OCI-LY1 (cell line): ENCODE results near the gene ARHGAP10.

Experiments
- H2AFZ ChIP-seq: fragments of 200-600 bp; sonication (generic), shearing (Covaris generic); 2 replicates; pipeline ENCODE4 v1.6.0; 2014; ENCODE audit warnings: antibody characterized with exemption, mild to moderate bottlenecking, low read length
- H3F3A ChIP-seq: fragments of 200-600 bp; sonication (generic), shearing (Covaris generic); 2 replicates; pipeline ENCODE4 v1.6.0; 2014; ENCODE audit warnings: mild to moderate bottlenecking, antibody characterized with exemption, low read length, moderate library complexity; ENCODE audit not compliant: insufficient read depth
- H3K27ac ChIP-seq: fragments of 200-600 bp; sonication (generic); 2 replicates; pipeline ENCODE4 v1.5.1; 2014; ENCODE audit warnings: low read length, mixed run types, mild to moderate bottlenecking, low read depth; ENCODE audit not compliant: poor library complexity, severe bottlenecking
- H3K27me3 ChIP-seq: fragments of 200-600 bp; sonication (generic); 2 replicates; pipeline ENCODE4 v1.6.0; 2014; ENCODE audit warnings: antibody characterized with exemption, mild to moderate bottlenecking, low read length, moderate library complexity; ENCODE audit not compliant: insufficient read depth
- H3K36me3 ChIP-seq: fragments of 200-600 bp; sonication (generic); 2 replicates; pipeline ENCODE4 v1.6.1; 2014; ENCODE audit warnings: mild to moderate bottlenecking, antibody characterized with exemption, low read length, moderate library complexity, mixed read lengths; ENCODE audit not compliant: insufficient read depth
- H3K4me1 ChIP-seq: fragments of 200-600 bp; sonication (generic); 2 replicates; pipeline ENCODE4 v1.5.1; 2014; ENCODE audit warnings: mild to moderate bottlenecking, low read length, moderate library complexity; ENCODE audit not compliant: insufficient read depth, severe bottlenecking
- H3K4me2 ChIP-seq: fragments of 200-600 bp; sonication (generic), shearing (Covaris generic); 2 replicates; pipeline ENCODE4 v1.6.1; 2014; ENCODE audit warnings: low read length
- H3K4me3 ChIP-seq: fragments of 200-600 bp; sonication (generic); 2 replicates; pipeline ENCODE4 v1.5.1; 2014; ENCODE audit warnings: low read length, low read depth, mild to moderate bottlenecking, mixed read lengths; ENCODE audit not compliant: poor library complexity, severe bottlenecking
- H3K79me2 ChIP-seq: fragments of 200-600 bp; shearing (Covaris generic); 2 replicates; pipeline ENCODE4 v1.6.1; 2016; ENCODE audit warnings: mixed run types, low read length, mixed read lengths; ENCODE audit not compliant: insufficient read depth
- H3K9ac ChIP-seq: fragments of 200-600 bp; sonication (generic), shearing (Covaris generic); 2 replicates; pipeline ENCODE4 v1.6.1; 2014; ENCODE audit warnings: mild to moderate bottlenecking, low read length, mixed read lengths
- H3K9me2 ChIP-seq: fragments of 200-600 bp; sonication (generic), shearing (Covaris generic); 2 replicates; pipeline ENCODE4 v1.6.1; 2014; ENCODE audit warnings: low read depth, mild to moderate bottlenecking, low read length, mixed read lengths
- H3K9me3 ChIP-seq: fragments of 200-600 bp; shearing (Covaris generic); 2 replicates; pipeline ENCODE4 v1.6.1; 2014; ENCODE audit warnings: low read length, mixed read lengths
- H4K20me1 ChIP-seq: fragments of 200-600 bp; sonication (generic), shearing (Covaris generic); 2 replicates; pipeline ENCODE4 v1.6.0; 2016; ENCODE audit warnings: mild to moderate bottlenecking, low read length; ENCODE audit not compliant: insufficient read depth
- EZH2 ChIP-seq: fragments of 200-600 bp; sonication (generic), shearing (Covaris generic); IDR thresholded peaks from 2 replicates; pipeline ENCODE4 v1.8.0; 2017; ENCODE audit warnings: borderline replicate concordance, mixed run types, mild to moderate bottlenecking, antibody characterized with exemption, low read length, moderate library complexity, mixed read lengths
- TF ChIP-seq, protein P1 (sequence below): fragments of 200-600 bp; sonication (generic), shearing (Covaris generic); IDR thresholded peaks from 2 replicates; pipeline ENCODE4 v1.5.1; 2017; ENCODE audit warnings: mild to moderate bottlenecking, antibody characterized with exemption, low read length, moderate library complexity, mixed read lengths

ARHGAP10 gene

DNA sequence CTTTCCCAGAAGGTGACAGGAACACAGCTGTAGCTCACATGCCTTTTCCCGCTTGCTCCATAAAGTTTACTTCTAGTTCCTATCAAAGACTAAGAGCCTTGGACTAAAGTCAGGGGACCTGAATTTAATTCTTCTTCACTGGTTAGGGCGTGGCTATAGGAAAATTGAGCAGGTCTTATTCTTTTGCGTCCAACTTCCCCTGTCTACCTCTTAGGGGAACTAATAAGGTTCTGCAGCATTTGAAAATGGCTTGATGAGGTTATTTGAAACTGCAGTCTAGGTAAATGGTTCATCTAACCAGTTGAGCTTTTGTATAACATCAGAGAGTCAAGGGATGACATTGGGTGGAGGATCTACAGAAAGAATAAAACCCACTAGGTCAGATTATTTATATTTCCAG, 2.6 kb downstream of the ARHGAP10 start:
- H3K79me2 ChIP-seq: no peaks in the 10 kb centered on the region
- H3F3A ChIP-seq: no peaks in the 10 kb centered on the region
- H3K9me2 ChIP-seq: no peaks in the 10 kb centered on the region
- no peak overlapping the region for H3K27ac ChIP-seq
- no peak overlapping the region for H3K4me3 ChIP-seq
- H3K9ac ChIP-seq: no peak overlapping the region
- peaks cover 5% of the 10 kb centered on the region; the same call in 1 of the 2 replicates for H3K27me3 ChIP-seq
- H3K4me2 ChIP-seq: no peak overlapping the region
- H4K20me1 ChIP-seq: no peaks in the 10 kb centered on the region
- H3K4me1 ChIP-seq: no peaks in the 10 kb centered on the region
- H3K9me3 ChIP-seq: no peaks in the 10 kb centered on the region
- TF ChIP-seq, protein P1, sequence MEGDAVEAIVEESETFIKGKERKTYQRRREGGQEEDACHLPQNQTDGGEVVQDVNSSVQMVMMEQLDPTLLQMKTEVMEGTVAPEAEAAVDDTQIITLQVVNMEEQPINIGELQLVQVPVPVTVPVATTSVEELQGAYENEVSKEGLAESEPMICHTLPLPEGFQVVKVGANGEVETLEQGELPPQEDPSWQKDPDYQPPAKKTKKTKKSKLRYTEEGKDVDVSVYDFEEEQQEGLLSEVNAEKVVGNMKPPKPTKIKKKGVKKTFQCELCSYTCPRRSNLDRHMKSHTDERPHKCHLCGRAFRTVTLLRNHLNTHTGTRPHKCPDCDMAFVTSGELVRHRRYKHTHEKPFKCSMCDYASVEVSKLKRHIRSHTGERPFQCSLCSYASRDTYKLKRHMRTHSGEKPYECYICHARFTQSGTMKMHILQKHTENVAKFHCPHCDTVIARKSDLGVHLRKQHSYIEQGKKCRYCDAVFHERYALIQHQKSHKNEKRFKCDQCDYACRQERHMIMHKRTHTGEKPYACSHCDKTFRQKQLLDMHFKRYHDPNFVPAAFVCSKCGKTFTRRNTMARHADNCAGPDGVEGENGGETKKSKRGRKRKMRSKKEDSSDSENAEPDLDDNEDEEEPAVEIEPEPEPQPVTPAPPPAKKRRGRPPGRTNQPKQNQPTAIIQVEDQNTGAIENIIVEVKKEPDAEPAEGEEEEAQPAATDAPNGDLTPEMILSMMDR: no peak
- no peak for TF ChIP-seq EZH2
- no peaks in the 10 kb centered on the region for H3K36me3 ChIP-seq
- H2AFZ ChIP-seq: no peak overlapping the region

DNA sequence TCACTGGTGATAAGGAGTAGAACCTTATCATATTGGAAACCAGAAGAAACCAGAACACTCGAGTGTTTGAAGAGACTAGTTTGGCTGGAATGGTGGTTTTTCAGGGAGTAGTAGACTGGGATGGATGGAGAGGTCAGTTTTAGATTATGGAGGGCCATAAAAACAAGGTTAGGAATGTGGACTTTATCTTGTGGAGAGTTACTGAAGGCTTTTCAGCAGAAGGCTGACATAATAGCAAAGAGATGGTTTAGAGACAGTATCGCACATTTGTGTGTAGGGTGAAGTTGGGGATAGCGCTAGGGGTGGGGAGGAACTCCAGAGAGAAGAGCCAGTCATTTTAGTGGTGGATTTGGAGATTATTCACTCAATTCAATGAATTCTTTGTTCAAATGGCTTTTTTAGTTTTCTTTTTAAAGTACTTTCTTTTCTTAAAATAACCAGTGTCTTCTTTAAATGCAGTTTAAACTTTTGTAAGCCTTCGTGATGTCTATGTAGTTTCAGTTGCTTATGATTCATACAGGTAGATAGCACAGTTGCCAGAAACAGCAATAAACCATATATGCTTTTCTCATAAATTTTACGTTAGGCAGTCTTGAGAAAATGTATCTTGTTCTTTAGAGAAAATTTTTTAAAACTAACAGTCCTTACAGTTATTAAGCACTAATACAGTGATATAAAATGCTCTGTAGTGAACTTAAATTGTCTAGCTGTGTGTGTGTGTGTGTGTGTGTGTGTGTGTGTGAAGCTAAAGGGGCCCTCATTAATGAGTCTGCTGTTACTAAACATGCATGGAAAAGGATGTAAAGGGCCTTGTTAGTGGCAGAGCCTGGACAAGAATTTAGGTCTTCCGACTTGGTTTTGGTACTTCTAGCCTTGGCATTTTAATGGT, 3.8 kb downstream of the ARHGAP10 start:
- Histone ChIP-seq H3K27me3 (peaks cover 5% of the 10 kb centered on the region; the same call in 1 of the 2 replicates), H3K79me2 (no peaks in the 10 kb centered on the region), H4K20me1 (no peaks in the 10 kb centered on the region), H3K27ac (no peak overlapping the region), H3K9ac (no peak overlapping the region), H3K9me3 (no peaks in the 10 kb centered on the region), H3K9me2 (no peaks in the 10 kb centered on the region), H3K36me3 (no peaks in the 10 kb centered on the region), H3K4me1 (no peaks in the 10 kb centered on the region), H3K4me3 (no peak overlapping the region), H3F3A (no peaks in the 10 kb centered on the region), H2AFZ (no peak overlapping the region), H3K4me2 (no peak overlapping the region)
- TF ChIP-seq EZH2: no peak
- TF ChIP-seq, protein P1: no peak

DNA sequence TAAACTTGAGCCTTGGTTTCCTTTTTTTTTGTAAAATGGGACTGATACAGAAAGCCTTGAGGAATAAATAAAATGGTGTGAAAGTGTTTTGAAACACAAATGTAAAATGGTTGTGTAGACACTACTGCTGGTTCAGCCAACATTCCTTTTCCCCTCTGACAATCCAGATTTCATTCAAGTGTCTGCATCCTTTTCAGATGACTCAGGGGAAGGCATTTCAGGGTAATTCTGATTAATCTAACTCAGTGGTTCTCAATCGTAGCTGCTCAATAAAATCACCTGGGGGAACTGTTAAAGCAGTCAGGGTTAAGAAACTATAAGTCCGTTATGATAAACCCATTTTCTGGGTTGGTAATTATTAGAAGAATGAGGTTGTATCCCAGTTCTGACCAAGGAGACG, 4.6 kb downstream of the ARHGAP10 start:
- TF ChIP-seq, protein P1: no peak
- no peak for TF ChIP-seq EZH2
- H3F3A ChIP-seq: no peaks in the 10 kb centered on the region
- H3K9me3 ChIP-seq: no peaks in the 10 kb centered on the region
- no peak overlapping the region for H3K27ac ChIP-seq
- no peaks in the 10 kb centered on the region for H3K79me2 ChIP-seq
- no peak overlapping the region for H3K9ac ChIP-seq
- no peaks in the 10 kb centered on the region for H4K20me1 ChIP-seq
- H3K4me3 ChIP-seq: no peak overlapping the region
- H2AFZ ChIP-seq: no peak overlapping the region
- H3K4me2 ChIP-seq: no peak overlapping the region
- H3K27me3 ChIP-seq: peaks cover 5% of the 10 kb centered on the region; the same call in 1 of the 2 replicates
- H3K9me2 ChIP-seq: no peaks in the 10 kb centered on the region
- H3K36me3 ChIP-seq: no peaks in the 10 kb centered on the region
- H3K4me1 ChIP-seq: no peaks in the 10 kb centered on the region
